GM12892 (cell line): ENCODE results near the gene ZNF408.

ENCODE experiments used
- POLR2A ChIP-seq: IDR thresholded peaks from 2 replicates; pipeline ENCODE4 v1.6.1; 2011; ENCODE audit warnings: low read depth, low read length, control low read depth
- POLR2AphosphoS5 ChIP-seq: IDR thresholded peaks from 2 replicates; pipeline ENCODE4 v1.6.1; 2011; ENCODE audit warnings: low read depth, low read length, control low read depth
- TAF1 ChIP-seq: IDR thresholded peaks from 2 replicates; pipeline ENCODE4 v1.6.1; 2011; ENCODE audit warnings: low read depth, mild to moderate bottlenecking, control low read depth, low read length, borderline replicate concordance

- TF ChIP-seq POLR2A (no peak), POLR2AphosphoS5 (no peak), TAF1 (no peak)
These were observed 2.2 kb upstream of the ZNF408 start for GRCh38 chr11:46698597-46698996.
